Measurements from ENCODE around the gene HPS6.

GRCh38 chr10:102027261-102027660 is 37.9 kb upstream of the HPS6 start:
- TF ChIP-seq CTCF (IDR thresholded peaks at IDR 0.05; ENCODE audit: insufficient read depth, low read length) (no peak), POLR2AphosphoS5 (IDR thresholded peaks at IDR 0.05; ENCODE audit: low read depth) (no peak)
